ENCODE results near the gene KCNIP4. TPM values are rescaled to one million over a fixed set of nuclear protein-coding genes. Genes with fewer than 3 reads are reported as not detected.

Gene KCNIP4
- total and polyA plus RNA-seq, 10 donors, result not detected

DNA sequence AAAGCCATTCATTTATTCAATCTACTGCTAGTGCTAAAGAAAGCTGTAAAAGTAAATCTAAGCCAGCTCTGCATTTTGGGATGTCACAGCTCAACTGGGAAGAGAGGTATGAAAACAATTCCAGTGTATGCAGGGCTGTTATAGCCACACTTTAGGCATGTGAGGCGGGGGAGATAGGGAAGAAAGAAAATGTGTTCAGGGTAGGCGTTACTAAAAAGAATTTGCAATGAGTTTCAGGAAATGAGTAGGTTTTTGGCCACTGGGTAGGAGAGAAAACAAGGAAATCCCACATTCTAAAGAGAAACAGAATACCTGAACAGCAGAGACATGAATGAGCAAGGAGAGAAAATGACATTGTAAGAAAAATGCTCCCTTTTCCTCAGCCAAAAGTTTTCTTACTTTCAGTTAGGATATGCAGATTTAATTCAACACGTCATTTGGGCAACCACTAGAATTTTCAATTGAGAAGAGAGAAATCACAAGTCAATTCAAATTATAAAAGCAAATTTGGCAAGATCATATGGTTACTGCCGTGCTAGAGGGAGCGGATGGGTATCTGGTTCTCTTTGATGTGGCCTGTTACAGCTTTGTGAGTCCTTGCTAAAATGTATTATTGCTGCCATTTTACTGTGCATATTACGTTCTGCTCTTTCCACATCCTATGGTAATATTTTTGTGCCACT, 226.3 kb downstream of the KCNIP4 start:
- TF ChIP-seq, protein P1, sequence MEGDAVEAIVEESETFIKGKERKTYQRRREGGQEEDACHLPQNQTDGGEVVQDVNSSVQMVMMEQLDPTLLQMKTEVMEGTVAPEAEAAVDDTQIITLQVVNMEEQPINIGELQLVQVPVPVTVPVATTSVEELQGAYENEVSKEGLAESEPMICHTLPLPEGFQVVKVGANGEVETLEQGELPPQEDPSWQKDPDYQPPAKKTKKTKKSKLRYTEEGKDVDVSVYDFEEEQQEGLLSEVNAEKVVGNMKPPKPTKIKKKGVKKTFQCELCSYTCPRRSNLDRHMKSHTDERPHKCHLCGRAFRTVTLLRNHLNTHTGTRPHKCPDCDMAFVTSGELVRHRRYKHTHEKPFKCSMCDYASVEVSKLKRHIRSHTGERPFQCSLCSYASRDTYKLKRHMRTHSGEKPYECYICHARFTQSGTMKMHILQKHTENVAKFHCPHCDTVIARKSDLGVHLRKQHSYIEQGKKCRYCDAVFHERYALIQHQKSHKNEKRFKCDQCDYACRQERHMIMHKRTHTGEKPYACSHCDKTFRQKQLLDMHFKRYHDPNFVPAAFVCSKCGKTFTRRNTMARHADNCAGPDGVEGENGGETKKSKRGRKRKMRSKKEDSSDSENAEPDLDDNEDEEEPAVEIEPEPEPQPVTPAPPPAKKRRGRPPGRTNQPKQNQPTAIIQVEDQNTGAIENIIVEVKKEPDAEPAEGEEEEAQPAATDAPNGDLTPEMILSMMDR (IDR thresholded peaks at IDR 0.05 in 8 of 11, conservative IDR thresholded peaks at IDR 0.05 in 3 of 11), result no peak
- TF ChIP-seq POLR2A (IDR thresholded peaks at IDR 0.05), result no peak
- no peak for TF ChIP-seq POLR2AphosphoS5 (IDR thresholded peaks at IDR 0.05)
- WGBS, 5 donors, result 76 to 85% (median 81%) methylated on average over 6 of the region's 6 CpGs

DNA sequence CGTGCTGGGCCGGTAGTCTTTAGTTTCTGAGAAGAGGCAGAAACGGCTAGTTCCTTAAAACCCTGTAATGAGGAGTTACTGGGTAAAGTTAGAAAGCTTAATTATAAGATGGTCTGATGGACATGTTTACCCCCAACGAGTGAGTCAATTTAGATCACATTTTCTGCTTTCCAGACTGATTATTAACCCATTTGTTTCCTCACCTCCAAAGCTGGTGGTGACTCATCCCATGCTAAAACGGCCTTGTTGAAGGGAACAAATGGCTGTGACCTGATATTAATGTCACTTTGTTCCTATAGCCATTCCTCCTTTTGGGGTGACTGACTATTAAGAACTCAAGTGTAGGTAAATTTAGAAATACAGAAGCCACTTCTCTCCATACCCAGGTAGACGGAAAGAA, 232.0 kb downstream of the KCNIP4 start:
- Histone ChIP-seq H3K9me3 (no peaks in the 10 kb centered on the region), H3K4me1 (no peaks in the 10 kb centered on the region), H3K4me3 (no peak overlapping the region), H3K27me3 (replicated peaks in 1 of 7) (no peaks in the 10 kb centered on the region), H3K27ac (no peak overlapping the region), H3K36me3 (no peaks in the 10 kb centered on the region)
- intact Hi-C loops (cut with DNase I; ENCODE audit: low total_unique reads), result no loop called here
- TF ChIP-seq POLR2A (IDR thresholded peaks at IDR 0.05) (no peak), POLR2AphosphoS5 (IDR thresholded peaks at IDR 0.05) (no peak)
- TF ChIP-seq, protein P1 (IDR thresholded peaks at IDR 0.05 in 8 of 11, conservative IDR thresholded peaks at IDR 0.05 in 3 of 11), result no peak
- no peak for DNase-seq
- 66 to 74% (median 70%) methylated on average over 6 of the region's 6 CpGs for WGBS, 5 donors

More for the DNA sequence above, 226.3 kb downstream of the KCNIP4 start:
- Histone ChIP-seq H3K4me3 (no peak overlapping the region), H3K27me3 (replicated peaks in 1 of 7) (no peaks in the 10 kb centered on the region), H3K4me1 (no peaks in the 10 kb centered on the region), H3K9me3 (no peaks in the 10 kb centered on the region), H3K27ac (no peak overlapping the region), H3K36me3 (no peaks in the 10 kb centered on the region)
- DNase-seq, result no peak
- intact Hi-C loops (cut with DNase I; ENCODE audit: low total_unique reads), result no loop called here

DNA sequence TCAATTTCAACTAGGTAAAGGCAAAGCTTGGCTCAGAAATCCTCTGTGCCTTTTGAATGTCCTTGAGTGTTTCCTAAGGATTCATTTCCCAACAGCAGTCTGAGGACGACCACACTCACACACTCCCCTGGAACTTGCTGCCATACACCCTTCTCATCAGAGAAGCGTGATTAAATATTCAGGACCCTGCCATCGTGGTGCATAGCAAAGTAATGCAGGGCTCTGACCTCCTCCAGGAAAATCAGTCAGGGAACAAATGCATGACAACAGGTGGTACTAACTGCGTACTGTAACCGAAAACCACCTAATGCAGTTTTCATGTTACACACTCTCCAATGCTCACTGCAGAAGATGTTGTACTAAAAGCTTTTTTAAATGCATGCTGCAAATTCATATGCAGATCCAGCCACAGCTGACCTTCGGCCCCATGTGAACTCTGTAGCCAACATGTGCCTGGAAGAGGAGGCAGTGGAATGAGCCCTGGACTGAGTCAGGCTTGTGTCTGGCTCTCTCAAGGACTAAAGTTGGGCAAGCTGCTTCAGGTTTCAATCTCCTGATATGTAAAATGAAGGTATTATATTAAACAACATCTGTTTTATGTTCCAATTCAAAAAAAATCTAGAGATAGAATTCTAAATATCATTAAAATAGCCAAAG, 238.3 kb downstream of the KCNIP4 start:
- 56 to 72% (median 60%) methylated on average over 6 of the region's 6 CpGs for WGBS, 5 donors
- no peaks in the 10 kb centered on the region for H3K36me3 ChIP-seq
- H3K4me3 ChIP-seq, result no peak overlapping the region
- no peaks in the 10 kb centered on the region for H3K4me1 ChIP-seq
- no peaks in the 10 kb centered on the region for H3K27me3 ChIP-seq (replicated peaks in 1 of 7)
- H3K9me3 ChIP-seq, result no peaks in the 10 kb centered on the region
- intact Hi-C loops (cut with DNase I; ENCODE audit: low total_unique reads), result no loop called here
- no peak overlapping the region for H3K27ac ChIP-seq
- TF ChIP-seq POLR2A (IDR thresholded peaks at IDR 0.05), result no peak
- TF ChIP-seq, protein P1 (IDR thresholded peaks at IDR 0.05 in 8 of 11, conservative IDR thresholded peaks at IDR 0.05 in 3 of 11), result no peak
- no peak for TF ChIP-seq POLR2AphosphoS5 (IDR thresholded peaks at IDR 0.05)
- DNase-seq, result no peak

DNA sequence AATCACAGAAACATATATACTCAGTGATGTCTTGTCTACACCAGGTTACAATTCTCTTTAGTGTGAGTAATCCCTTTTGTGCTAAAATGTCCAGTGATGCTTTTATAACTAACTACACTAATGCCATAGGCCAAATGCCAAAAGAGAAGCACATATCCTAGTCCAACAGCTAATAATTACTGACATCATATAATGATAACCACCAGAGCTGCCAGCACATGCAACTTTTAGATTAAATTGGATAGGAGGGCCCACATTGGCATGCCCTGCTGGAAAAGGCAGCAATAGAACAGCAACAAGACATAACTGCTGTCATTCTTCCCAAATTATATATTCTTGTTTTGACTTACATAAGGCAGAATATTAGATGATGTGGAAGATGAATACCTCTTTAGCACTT, 238.8 kb downstream of the KCNIP4 start:
- intact Hi-C loops (cut with DNase I; ENCODE audit: low total_unique reads), result no loop called here
- no peaks in the 10 kb centered on the region for H3K4me1 ChIP-seq
- no peaks in the 10 kb centered on the region for H3K36me3 ChIP-seq
- DNase-seq, result no peak
- H3K27ac ChIP-seq, result no peak overlapping the region
- H3K27me3 ChIP-seq (replicated peaks in 1 of 7), result no peaks in the 10 kb centered on the region
- no peak overlapping the region for H3K4me3 ChIP-seq
- H3K9me3 ChIP-seq, result no peaks in the 10 kb centered on the region
- TF ChIP-seq POLR2A (IDR thresholded peaks at IDR 0.05), result no peak
- TF ChIP-seq, protein P1 (IDR thresholded peaks at IDR 0.05 in 8 of 11, conservative IDR thresholded peaks at IDR 0.05 in 3 of 11), result no peak
- no peak for TF ChIP-seq POLR2AphosphoS5 (IDR thresholded peaks at IDR 0.05)
